Left colon (tissue), 2 donors: ENCODE data around the gene RNF166. TPM values are rescaled to one million over a fixed set of nuclear protein-coding genes. Genes with fewer than 3 reads are reported as not detected.
A peak's percentile ranks its signal among the peaks of the same experiment; 100 is the strongest.
"Not testable (repeated sequence)": the region's sequence is repeated elsewhere in the genome, so short reads cannot be mapped to it uniquely, and the experiment has no call there.

Source experiments
- ATAC-seq: fragments of 200-7000 bp; cut with Tn5 transposase; one replicate; pipeline ENCODE4 v1.9.1; 2020; ENCODE audit warnings: mild to moderate bottlenecking, moderate library complexity
- DNase-seq, 2 donors: peaks; one replicate each; pipeline ENCODE4 v3.0.0-alpha.2; 2020
- intact Hi-C, 2 donors: fragments of 100-400 bp; cut with DNase I in 1 of 2; cut with micrococcal nuclease in 1 of 2; formaldehyde crosslinking; loops; one replicate each; pipeline versions ENCODE4 v1.11.2 to v1.14.0; 2022; cut with DNase I, micrococcal nuclease
- total RNA-seq, 2 donors: library from RNA; stranded (reverse); fragmentation: NEBNext Ultra II Directional; extraction: Animal tissue kit (Norgen Biotek cat#: 25700); gene quantifications; one replicate each; pipeline ENCODE4 v1.2.1, GENCODE V29; 2021
- donor health status: DM: no; HTN: no; CAD: no.
- donor health status: DM: yes; HTN: yes; CAD: no.

RNF166 gene
- total RNA-seq, 2 donors from 2014 or later: 11.4 to 12.0 TPM

GRCh38 chr16:88686062-88686438, 20.2 kb downstream of the RNF166 start:
- peak in 1 of 2 donors; percentile 66 for DNase-seq

DNA sequence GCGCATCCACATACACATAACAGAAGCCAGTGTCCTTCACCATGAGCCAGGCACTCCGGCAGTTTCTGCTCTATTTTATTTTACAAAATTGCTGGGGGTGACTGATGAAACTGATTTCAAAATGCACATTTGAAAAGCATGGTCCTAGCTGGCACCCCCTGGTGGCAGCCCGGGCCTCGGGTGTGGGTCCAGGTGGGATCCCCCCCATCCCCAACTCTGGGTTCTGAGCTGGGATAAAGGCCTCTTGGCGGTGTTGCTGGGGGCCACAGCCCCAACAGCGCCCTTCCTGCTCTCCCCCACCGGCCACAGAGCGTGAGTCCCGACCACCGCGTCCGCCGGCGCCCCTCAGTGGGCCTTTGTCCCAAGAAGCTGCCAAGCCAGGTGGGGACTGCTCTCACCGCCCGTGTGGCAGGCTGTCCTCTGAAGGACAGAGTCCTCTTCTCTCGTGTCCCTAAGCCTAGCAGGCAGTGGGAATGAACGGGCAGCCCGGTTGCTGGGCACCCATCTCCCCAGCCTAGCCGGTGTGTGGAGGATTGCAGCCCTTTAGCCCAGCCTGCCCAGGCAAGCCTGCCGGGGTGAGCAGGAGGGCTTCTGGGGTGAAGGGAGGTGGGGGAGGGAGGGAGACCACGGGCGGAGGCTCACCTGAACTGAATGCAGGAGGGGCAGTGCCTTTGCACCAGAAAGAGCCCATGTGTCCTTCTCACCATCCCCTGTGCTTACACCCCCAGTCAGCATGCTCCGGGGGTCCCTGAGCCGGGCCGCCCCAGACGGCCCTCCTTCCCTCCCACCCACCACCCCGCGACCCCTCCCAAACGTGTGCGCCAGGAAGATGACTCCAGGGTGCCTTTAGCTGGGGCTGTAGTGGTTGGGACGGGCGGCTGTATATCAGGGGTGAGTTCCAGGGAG, 20.8 kb downstream of the RNF166 start:
- no peak for ATAC-seq
- intact Hi-C loops: no loop called here
- DNase-seq: no peak

More at GRCh38 chr16:88686062-88686438, 20.2 kb downstream of the RNF166 start:
- intact Hi-C loops: no loop called here
- ATAC-seq: peak; percentile 53

- DNase-seq: no peak
- intact Hi-C loops: no loop called here
- no peak for ATAC-seq
Observed at GRCh38 chr16:88684569-88685155, 21.5 kb downstream of the RNF166 start.

GRCh38 chr16:88681709-88682451, 24.3 kb downstream of the RNF166 start:
- ATAC-seq: no peak
- peak; percentile 69 to 74 for DNase-seq
- intact Hi-C loops: no loop called here

- ATAC-seq (peak; percentile 77), DNase-seq (peak; percentile 70 to 83)
- intact Hi-C loops: no loop called here
Observed at GRCh38 chr16:88681084-88681680, 25.0 kb downstream of the RNF166 start.

GRCh38 chr16:88680554-88681083, 25.6 kb downstream of the RNF166 start:
- no peak for DNase-seq
- ATAC-seq: no peak
- intact Hi-C loops: no loop called here

- no peak for ATAC-seq
- intact Hi-C loops: no loop called here
- DNase-seq: no peak
Observed at GRCh38 chr16:88678224-88678979, 27.8 kb downstream of the RNF166 start.

GRCh38 chr16:88677721-88678120, 28.5 kb downstream of the RNF166 start:
- no peak for ATAC-seq
- DNase-seq: no peak
- intact Hi-C loops: no loop called here

- no peak for ATAC-seq
- no peak for DNase-seq
- intact Hi-C loops: no loop called here
Observed at GRCh38 chr16:88676502-88677242, 29.5 kb downstream of the RNF166 start.

DNA sequence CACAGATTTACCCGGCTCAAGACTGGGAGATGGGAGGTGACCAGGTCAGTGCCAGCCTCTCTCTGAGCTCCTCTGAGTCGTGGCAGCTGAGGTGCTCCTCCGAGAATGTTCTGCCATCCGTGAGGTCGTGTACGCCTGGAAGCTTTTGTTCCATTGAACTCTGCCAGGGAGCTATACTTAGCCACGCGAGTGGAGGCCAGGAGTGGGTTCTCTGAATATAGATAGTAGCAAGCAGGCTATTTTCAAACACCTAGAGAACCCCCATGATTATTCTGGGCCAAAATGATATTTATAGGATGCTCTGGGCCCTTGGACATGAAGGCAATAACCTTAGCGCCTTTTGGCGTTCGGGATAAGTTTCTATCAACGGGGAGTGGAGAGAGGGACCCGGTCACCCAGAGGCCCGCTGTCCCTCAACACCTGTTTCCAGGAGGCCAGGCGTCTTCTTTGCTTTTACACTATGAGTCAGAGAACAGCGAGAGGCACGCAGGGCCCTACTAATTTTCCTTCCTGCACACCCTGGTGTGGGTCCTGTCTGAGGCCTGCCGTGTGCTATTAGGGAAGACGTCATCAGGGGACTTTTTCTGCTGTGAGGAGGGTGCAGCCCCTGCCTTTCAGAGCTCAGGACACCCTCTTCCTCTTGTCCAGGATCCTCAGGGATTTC, 32.4 kb downstream of the RNF166 start:
- ATAC-seq: no peak
- intact Hi-C loops: no loop called here
- DNase-seq: no peak

GRCh38 chr16:88672776-88673175, 33.4 kb downstream of the RNF166 start:
- intact Hi-C loops: no loop called here
- DNase-seq (no peak), ATAC-seq (peak; percentile 66)

DNA sequence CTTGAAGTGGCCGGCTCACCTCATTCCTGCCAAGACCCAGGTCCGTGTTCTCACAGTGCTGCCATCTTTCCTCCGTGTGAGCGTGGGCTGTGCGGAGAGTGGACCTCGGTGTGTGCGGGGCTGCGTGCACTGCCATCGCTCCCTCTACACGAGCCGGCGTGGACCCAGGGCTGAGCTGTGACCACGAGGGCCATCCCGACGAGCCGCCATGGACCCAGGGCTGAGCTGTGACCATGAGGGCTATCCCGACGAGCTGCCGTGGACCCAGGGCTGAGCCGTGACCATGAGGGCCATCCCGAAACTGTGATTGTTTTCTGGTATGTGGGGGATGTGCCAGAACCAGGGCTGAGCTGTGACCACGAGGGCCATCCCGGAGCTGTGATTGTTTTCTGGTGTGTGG, 34.4 kb downstream of the RNF166 start:
- ATAC-seq (no peak), DNase-seq (no peak)
- intact Hi-C loops: no loop called here

DNA sequence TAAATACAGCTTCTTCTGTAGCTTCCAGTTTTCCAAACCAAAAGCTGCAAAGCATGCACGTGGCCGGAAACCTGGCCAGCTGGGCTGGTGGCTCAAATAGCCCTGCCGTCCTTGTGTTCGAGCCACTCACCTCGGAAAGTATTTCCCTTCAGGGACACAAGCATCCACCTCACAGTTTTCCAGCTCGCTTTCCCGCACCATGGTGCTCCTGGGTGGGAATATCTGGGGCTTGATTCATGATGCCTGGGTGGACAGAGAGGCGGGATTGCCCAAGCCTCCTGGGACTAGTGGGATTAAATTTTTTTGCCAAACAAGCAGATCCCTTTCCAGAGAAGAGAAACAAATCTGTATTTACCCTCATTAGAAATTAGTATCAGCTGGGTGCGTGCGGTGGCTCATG, 36.2 kb downstream of the RNF166 start:
- ATAC-seq: no peak
- intact Hi-C loops: no loop called here
- no peak for DNase-seq

GRCh38 chr16:88669493-88669892, 36.7 kb downstream of the RNF166 start:
- ATAC-seq, DNase-seq, intact Hi-C loops: not testable (repeated sequence)

DNA sequence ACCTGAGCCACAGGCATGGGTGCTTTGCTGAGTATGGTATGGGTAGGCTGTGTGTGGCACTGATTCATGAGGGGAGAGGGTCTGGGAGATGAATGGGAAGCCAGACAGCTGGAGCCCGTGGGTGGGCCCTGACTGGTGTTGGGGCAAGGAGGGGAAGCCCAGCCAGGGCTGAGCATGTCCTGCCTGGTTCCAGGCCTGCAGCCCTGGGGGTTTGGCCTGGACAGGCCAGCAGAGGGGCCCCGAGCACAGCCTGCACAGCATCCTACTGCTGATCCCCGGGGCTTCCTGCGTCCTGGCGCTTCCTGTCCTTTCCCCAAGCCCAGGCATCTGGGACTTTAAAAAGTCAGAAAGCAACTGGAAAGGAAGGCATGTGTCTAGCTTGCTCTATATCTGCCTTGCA, 38.7 kb downstream of the RNF166 start:
- no peak for ATAC-seq
- no peak for DNase-seq
- intact Hi-C loops: no loop called here

- DNase-seq: no peak
- ATAC-seq: no peak
- intact Hi-C loops: no loop called here
Observed at GRCh38 chr16:88665570-88665969, 40.6 kb downstream of the RNF166 start.

GRCh38 chr16:88665148-88665547, 41.1 kb downstream of the RNF166 start:
- DNase-seq: no peak
- intact Hi-C loops: no loop called here
- no peak for ATAC-seq
